A673 (cell line): Measurements from ENCODE around the gene VTN.

Source experiments
- CTCF ChIP-seq: fragments of 300-800, 200-600 bp; sonication (generic); conservative IDR thresholded peaks from 2 replicates; pipeline ENCODE4 v1.5.1; 2017; ENCODE audit warnings: low read depth, mild to moderate bottlenecking, antibody characterized with exemption, low read length, moderate library complexity, mixed read lengths
- EZH2 ChIP-seq: fragments of 200-600 bp; sonication (generic); IDR thresholded peaks from 2 replicates; pipeline ENCODE4 v1.6.1; 2017; ENCODE audit warnings: borderline replicate concordance, low read depth, mild to moderate bottlenecking, mixed read lengths, antibody characterized with exemption, low read length; ENCODE audit not compliant: poor library complexity, severe bottlenecking

- TF ChIP-seq CTCF, result no peak
- no peak for TF ChIP-seq EZH2
Measured at GRCh38 chr17:28343491-28343932, 26.6 kb downstream of the VTN start.
